ENCODE results near the gene LRRN4CL.
"Not testable (repeated sequence)": the region's sequence is repeated elsewhere in the genome, so short reads cannot be mapped to it uniquely, and the experiment has no call there.

LRRN4CL gene

DNA sequence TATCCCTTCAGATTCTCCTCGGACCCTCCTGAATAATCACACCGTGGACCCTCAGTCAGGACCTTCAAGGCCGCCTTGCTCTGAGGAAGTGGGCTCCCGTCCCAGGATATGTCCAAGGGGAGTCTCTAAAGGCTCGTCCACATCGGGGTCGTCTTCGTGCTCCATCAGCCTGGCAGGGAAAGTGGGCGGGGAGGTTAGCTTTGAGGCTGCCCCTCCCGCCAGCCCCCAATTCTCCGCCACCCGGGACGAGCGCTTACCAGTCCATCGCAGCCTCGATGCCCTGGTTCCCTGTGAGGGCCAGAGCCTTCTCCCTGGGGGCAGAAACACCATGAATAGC is 10.9 kb downstream of the LRRN4CL start:
- DNase-seq (ENCODE audit: low read depth, low spot score): no peak
- H3K27ac ChIP-seq: peak overlapping the region; percentile 63

DNA sequence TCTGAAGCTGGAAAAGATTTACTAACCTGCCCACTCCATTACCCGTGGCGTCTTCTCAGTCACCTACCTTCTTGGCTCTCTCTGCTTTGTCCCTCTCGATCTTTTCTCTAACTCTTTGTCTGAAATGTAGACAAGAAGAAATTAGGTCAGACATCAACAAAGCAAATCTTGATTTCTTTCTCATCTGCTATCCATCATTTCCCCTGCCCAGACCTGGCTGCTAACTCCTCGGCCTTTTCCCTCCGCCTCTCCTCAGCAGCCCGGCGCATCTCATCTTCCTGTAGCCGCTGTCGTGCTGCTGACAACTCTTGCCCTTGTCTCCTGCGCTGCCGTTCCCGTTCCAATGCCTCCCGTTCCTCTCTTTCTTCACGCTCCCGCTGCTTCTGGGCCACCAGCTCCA is 11.6 kb downstream of the LRRN4CL start:
- no peak for DNase-seq (ENCODE audit: low read depth, low spot score)
- no peak overlapping the region for H3K27ac ChIP-seq

DNA sequence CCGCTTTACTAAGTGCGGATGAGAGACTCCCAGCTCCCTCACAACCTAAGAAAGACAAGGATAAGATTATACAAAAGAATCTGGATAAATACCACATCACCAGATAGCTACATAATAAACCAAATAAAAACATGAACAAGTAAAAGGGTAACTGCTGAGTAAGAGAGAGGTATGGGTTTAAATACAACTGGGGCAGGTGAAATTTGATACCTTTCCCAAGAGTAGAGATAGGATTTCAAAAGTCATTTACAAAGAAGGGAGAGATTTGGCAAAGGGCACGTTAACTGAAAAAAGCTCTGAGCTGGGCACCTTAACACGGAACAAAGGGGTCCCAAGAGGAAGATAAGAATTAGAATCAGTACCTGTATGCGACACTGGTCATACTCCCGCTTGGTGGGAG is 12.2 kb downstream of the LRRN4CL start:
- DNase-seq (ENCODE audit: low read depth, low spot score): no peak
- H3K27ac ChIP-seq: no peak overlapping the region

DNA sequence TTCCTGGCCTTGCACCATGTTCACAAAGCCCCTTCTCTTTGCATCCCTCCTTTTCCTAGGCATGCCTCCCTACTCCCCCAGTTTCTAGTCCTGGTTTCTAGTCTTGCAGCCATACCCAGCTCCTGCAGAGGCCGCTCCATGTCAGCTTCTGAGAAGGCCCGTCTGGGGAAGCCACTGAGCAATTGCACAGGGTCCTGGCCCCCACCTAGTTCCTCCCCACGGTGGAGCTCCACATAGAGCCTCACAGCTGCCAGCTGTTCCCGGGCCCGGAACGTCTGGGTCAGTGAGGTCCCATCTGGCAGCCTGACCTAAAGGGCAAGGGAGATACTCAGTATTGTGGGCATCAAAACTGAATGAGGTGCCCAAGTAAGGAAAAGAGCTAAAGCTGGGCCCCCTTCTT is 12.6 kb downstream of the LRRN4CL start:
- H3K27ac ChIP-seq: no peak overlapping the region

DNA sequence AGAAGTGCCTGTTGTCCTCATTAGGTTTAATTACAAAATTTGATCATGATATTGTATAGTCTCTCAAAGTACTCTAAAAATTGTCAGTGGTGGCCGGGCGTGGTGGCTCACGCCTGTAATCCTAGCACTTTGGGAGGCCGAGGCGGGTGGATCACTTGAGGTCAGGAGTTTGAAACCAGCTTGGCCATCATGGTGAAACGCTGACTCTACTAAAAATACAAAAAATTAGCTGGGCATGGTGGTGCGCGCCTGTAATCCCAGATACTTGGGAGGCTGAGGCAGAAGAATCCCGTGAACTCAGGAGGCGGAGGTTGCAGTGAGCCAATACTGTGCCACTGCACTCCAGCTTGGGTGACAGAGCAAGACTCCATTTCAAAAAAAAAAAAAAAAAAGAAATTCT is 13.9 kb downstream of the LRRN4CL start:
- not testable (repeated sequence) for H3K27ac ChIP-seq; DNase-seq (ENCODE audit: low read depth, low spot score)

More for the DNA sequence above, 12.6 kb downstream of the LRRN4CL start:
- no peak for DNase-seq (ENCODE audit: low read depth, low spot score)

DNA sequence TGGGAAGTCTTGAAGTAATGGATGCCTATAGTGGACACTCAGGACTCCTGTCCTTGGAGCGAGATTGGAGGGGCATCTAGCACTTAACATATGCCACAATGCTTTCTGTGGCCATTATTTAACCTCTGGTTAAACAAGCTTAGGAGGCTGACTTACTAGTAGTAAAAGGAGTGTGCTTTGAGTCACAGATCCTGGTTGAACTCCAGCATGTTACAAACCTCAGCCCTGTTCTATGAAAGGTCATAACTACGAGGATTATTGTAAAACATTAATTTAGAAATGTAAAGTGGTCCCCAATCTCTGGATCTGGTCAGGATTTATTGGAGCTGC is 16.2 kb downstream of the LRRN4CL start:
- peak overlapping the region; percentile 83 for H3K27ac ChIP-seq

DNA sequence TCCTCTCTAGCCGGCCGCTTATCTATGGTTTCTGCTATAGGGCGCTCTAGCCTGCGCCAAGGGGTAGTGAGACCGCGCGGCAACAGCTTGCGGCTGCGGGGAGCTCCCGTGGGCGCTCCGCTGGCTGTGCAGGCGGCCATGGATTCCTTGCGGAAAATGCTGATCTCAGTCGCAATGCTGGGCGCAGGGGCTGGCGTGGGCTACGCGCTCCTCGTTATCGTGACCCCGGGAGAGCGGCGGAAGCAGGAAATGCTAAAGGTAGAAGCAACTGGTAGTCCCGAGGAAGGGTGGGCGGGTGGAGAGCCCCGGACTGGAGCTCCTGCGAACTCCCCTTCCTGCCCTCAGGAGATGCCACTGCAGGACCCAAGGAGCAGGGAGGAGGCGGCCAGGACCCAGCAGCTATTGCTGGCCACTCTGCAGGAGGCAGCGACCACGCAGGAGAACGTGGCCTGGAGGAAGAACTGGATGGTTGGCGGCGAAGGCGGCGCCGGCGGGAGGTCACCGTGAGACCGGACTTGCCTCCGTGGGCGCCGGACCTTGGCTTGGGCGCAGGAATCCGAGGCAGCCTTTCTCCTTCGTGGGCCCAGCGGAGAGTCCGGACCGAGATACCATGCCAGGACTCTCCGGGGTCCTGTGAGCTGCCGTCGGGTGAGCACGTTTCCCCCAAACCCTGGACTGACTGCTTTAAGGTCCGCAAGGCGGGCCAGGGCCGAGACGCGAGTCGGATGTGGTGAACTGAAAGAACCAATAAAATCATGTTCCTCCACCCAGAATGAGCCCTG is 17.5 kb downstream of the LRRN4CL start, which contains the start of the genes LBHD1 and UQCC3:
Gene LBHD1 (minus strand): TSS at position 660 of the 782 bp plus-strand sequence. CDS start 2,236 bp downstream, outside the sequence.
Gene UQCC3 (plus strand): TSS at position 66 of the 782 bp plus-strand sequence. CDS start 73 bp downstream, at position 139.
- DNase-seq (ENCODE audit: low read depth, low spot score): no peak

More for the DNA sequence above, 16.2 kb downstream of the LRRN4CL start:
- no peak for DNase-seq (ENCODE audit: low read depth, low spot score)

DNA sequence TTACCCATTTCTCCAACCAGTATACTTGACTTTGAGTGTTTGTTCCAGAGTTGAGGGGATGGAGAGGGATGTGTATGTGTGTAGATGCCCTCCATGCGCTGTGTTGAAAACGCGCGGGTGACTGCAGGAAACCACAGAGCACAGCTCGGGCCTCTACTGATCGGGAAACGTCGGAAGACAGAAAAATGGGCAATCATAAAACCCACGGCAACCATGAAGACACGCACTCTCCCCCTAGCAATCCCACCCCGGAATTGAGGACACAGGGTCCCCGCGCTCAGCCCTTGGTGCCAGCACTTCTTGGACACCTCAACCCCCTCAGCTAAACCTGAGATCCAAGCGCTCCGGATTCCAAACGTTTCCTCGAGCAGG is 18.1 kb downstream of the LRRN4CL start:
- no peak for DNase-seq (ENCODE audit: low read depth, low spot score)
- peak overlapping the region; percentile 83 for H3K27ac ChIP-seq

More for the DNA sequence above, 17.5 kb downstream of the LRRN4CL start, which contains the start of the genes LBHD1 and UQCC3:
- peak within 1 kb of the TSS; percentile 83 for H3K27ac ChIP-seq

DNA sequence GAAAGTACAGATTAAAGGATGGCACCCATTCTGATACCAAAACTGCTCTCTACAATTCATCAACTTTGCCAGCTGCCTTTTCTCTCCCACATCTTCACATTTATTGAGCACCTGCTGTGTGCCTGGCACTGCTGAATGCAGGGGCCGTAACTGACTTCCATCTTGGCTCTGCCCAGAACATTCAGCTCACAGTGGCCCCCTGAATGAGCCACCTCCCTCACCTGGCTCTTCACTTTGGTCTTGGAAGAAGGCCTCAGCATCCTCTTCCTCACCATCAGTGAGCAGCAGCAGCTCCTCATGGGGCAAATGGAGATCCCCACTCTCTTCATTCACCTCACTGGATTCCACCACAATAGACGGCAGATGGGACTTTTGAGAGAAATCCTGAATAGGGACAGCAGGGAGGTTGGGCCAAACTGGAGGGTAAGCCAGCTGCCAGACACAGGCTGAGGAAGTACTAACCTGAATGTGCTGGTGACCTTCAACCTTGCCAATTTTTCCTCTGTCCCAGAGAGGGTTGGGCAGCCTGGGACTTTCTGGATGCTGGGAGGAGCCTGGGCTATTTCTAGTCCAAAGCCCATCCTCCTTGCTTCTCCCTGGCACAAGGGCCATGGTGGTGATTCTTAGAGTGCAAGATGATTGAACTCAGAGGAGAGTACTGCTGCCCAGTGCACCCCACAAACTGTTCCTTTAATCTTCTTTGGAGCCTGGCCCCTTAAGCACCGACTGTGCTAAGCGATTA is 19.7 kb downstream of the LRRN4CL start:
- H3K27ac ChIP-seq: peak overlapping the region; percentile 33
- DNase-seq (ENCODE audit: low read depth, low spot score): no peak

DNA sequence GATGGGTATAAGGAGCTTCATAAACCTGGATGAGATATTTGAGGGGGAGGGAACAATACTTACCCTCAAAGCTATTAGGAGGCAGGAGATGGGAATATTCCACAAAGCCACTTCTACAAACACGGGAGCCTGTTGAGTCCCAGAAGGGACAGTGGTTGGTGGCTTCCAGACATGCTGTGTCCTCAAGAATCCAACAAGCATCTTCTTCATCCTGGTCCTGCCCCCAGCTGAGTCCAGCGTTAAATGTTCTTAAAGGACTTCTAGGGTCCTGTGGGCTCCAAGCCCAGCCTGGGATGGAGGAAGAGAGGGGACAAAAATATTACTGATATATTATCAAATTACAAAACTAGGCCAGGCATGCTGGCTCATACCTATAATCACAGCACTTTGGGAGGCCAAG is 21.9 kb downstream of the LRRN4CL start:
- H3K27ac ChIP-seq: peak overlapping the region; percentile 81

DNA sequence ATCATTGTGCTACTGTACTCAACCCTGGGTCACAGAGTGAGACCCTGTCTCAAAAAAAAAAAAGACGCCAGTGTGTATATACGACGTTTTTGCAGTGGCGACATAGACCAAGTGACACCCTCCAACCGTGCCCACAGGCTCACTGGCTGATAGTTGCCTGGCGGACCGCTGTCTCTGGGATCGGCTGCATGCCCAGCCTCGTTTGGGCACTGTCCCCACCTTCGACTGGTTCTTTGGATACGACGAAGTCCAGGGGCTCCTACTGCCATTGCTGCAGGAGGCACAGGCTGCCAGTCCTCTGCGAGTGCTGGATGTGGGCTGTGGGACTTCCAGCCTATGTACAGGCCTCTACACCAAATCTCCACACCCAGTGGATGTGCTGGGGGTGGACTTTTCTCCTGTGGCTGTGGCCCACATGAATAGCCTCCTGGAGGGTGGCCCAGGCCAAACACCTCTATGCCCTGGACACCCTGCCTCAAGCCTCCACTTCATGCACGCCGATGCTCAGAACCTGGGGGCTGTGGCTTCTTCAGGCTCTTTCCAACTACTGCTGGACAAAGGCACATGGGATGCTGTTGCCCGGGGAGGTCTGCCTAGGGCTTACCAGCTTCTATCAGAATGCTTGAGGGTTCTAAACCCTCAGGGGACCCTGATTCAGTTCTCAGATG is 22.9 kb downstream of the LRRN4CL start:
- peak overlapping the region; percentile 81 for H3K27ac ChIP-seq
- DNase-seq (ENCODE audit: low read depth, low spot score): no peak

More for the DNA sequence above, 21.9 kb downstream of the LRRN4CL start:
- DNase-seq (ENCODE audit: low read depth, low spot score): no peak

DNA sequence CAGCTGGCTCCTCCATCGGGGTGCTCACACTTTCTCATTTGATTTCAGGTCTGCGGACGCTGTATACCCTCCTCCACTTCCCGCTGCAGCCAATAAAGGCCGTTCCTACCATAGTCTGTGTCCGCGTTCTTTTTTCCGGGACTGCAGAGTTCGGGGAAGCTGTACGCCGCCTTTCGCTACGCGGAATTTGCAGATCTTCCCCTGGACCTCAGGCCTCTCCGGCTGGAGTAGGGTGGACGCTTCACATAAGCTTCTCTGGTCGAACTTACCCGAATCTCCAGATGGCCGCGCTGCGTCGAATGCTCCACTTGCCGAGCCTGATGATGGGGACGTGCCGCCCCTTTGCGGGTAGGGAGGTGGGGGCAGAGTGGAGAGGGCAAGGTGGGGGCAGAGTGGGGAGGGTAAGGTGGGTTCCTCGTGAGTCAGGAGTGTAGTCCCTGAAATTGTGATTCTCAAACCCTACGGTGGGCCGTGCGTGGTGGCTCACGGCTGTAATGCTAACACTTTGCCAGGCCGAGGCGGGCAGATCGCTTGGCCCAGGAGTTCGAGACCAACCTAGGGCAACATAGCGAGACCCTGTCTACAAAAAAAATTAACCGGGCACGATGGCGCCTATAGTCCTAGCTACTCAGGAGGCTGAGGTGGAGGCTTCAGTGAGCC is 23.6 kb downstream of the LRRN4CL start:
- no peak for DNase-seq (ENCODE audit: low read depth, low spot score)

DNA sequence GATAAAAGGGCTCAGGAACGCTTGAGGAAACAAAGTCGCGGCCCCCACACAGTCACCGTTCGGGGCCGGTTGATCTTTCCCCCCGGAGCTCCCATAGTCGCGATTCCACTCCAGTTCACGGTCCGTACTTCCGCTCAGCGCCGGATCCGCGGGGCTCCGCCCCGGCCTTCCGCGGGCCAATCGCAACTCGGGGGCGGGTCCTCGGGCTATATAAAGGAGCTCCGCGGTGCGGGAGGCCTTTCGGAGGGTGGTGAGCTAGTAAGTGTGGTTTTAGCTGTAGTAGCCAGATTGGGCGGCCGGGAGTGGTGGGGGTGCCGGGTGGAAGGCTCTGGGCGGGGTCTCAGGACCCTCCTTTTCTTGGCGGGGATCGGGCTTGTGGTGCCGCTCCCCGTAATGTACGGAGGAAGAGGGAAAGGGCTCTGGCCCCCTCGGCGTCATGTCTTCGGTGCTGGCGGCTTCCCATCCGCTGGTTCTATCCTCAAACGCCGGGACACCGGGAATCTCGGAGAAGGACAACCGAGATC is 24.2 kb downstream of the LRRN4CL start, which contains the start of the genes C11orf98 and CSKMT:
Gene C11orf98 (minus strand): TSS at position 136 of the 524 bp plus-strand sequence. CDS start 41 bp downstream, at position 95.
Gene CSKMT (plus strand): TSS at position 238 of the 524 bp plus-strand sequence. CDS start 568 bp downstream, outside the sequence.
- DNase-seq (ENCODE audit: low read depth, low spot score): peak; percentile 62
- peak within 1 kb of the TSS; percentile 81 for H3K27ac ChIP-seq

More for the DNA sequence above, 23.6 kb downstream of the LRRN4CL start:
- H3K27ac ChIP-seq: peak overlapping the region; percentile 81

DNA sequence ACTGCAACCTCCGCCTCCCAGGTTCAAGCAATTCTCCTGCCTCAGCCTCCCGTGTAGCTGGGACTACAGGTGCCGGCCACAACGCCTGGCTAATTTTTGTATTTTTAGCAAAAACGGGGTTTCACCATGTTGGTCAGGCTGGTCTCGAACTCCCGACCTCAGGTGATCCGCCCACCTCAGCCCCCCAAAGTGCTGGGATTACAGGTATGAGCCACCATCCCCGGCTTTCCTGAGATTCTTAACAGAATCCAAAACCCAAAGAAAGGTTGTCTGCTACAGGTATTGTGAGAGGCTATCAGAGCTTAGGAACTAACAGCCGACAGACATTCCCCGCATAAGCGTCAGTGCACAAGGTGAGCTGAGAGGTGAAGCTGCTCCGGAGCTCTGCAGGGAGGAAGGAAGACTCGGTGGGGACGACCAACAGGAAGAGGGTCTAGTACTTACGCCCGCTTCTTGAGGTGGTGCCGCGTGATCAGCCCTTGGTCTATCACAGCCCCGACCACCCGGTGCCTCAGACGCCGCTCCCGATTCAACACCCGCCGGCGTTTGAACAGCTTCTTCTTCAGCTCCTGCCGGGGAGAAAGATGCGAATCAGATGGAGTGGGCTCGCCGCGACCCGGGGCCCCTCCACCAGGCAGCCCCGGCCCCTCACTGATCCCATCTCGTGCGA is 24.8 kb downstream of the LRRN4CL start:
- no peak for DNase-seq (ENCODE audit: low read depth, low spot score)
- peak overlapping the region; percentile 81 for H3K27ac ChIP-seq

DNA sequence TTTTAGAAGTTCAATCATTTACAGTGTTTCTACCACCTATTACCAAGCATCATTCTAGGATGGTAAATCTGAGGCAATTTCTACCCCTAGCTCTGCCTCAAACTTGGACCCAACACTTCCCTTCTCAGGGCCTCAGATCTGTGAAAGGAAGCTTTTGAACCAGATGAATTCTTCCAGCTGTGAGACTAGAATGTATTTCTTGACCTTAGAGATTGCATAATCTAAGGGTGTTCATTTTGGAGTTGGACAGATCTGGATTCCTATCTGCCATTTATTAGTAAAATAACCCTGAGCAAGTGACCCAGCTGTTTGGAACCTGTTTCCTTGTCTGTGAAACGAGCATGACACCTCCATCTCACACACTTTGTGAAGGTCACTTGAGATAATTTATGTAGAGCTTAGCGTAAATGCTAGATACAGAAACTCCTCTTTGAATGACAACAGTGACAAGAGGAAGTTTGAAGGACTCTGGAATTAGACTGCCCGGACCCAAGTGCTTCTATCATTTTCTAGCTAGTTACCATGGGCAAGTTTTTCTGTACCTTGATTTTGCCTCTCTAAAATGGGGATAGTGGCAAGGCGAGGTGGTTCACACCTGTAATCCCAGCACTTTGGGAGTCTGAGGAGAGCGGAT is 32.4 kb downstream of the LRRN4CL start:
- no peak for DNase-seq (ENCODE audit: low read depth, low spot score)
- H3K27ac ChIP-seq: no peak overlapping the region

DNA sequence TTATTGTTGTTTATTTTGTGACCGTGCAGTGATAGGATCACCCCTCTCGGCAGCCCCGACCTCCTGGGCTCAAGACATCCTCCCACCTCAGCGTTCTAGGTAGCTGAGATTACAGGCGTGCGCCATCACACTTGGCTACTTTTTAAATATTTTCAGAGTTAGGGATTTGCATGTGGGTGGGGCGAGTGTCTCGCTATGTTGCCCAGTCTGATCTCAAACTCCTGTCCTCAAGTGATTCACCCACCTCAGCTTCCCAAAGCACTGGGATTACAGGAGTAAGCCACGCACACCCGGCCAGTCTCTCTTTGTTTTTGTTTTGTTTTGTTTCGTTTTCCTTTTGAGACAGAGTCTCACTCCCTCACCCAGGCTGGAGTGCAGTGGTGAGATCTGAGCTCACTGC is 35.0 kb downstream of the LRRN4CL start:
- no peak for DNase-seq (ENCODE audit: low read depth, low spot score)
- H3K27ac ChIP-seq: no peak overlapping the region

DNA sequence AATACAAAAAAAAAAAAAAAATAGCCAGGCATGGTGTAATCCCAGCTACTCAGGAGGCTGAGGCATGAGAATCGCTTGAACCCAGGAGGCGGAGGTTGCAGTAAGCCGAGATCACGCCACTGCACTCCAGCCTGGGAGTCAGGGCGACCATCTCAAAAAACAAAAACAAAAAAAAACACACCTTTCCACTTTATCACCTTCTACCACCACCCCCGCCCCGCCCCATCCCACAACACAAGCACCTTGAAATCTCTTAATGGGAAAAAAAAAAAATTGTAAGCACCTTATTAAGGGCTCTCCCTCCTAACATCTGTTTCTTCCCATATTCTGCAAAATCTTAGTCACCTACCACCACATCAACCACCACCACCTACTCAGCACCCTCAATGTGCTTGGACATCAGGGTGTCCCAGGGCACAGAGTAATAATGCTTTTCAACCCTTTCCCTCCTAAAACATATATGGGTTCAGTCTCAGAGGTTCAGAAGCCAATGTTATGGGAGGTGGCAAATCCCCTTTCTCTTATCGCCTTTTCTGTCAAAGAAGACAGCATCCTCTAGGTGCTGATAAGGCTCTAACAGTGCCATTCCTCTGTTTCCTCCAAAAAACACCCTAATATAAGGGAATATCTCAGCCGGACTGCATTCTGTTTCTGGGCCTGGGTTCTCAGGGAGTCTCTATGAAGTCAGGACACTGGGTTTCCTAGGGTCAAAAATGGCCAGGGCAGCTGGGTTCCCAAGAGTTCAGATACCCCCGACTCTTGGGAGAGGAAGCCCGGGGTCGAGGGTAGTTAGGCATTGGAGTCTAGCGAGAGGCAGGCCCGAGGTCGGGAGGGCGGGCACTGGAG is 36.9 kb downstream of the LRRN4CL start:
- peak overlapping the region; percentile 72 for H3K27ac ChIP-seq
- no peak for DNase-seq (ENCODE audit: low read depth, low spot score)

DNA sequence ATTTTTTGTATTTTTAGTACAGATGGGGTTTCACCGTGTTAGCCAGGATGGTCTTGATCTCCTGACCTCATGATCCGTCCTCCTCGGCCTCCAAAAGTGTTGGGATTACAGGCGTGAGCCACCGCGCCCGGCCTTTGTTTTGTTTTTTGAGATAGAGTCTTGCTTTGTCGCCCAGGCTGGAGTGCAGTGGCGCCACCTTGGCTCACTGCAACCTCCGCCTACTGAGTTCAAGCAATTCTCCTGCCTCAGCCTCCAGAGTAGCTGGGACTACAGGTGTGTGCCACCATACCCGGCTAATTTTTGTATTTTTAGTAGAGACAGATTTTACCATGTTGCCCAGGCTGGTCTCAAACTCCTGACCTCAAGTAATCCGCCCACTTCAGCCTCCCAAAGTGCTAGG is 39.0 kb downstream of the LRRN4CL start:
- not testable (repeated sequence) for H3K27ac ChIP-seq; DNase-seq (ENCODE audit: low read depth, low spot score)
